Smooth muscle cell (in vitro differentiated cells): Measurements from ENCODE around the gene ANO3. TPM values are rescaled to one million over a fixed set of nuclear protein-coding genes. Genes with fewer than 3 reads are reported as not detected.

ENCODE experiments used
- DNase-seq: peaks from one replicate; lab custom pipeline; 2025; ENCODE audit not compliant: unreplicated experiment; lab: John Stamatoyannopoulos, UW
- H2AFZ ChIP-seq: fragments of 200-600 bp; sonication (generic); 2 replicates; pipeline ENCODE4 v1.6.0; 2016; ENCODE audit warnings: antibody characterized with exemption, low read depth, mild to moderate bottlenecking
- H3F3A ChIP-seq: fragments of 200-600 bp; sonication (generic); 2 replicates; pipeline ENCODE4 v1.6.0; 2017; ENCODE audit warnings: antibody characterized with exemption, low read depth
- H3K27ac ChIP-seq: fragments of 200-600 bp; sonication (generic); 2 replicates; pipeline ENCODE4 v1.5.1; 2016; ENCODE audit warnings: low read depth, mild to moderate bottlenecking
- H3K27me3 ChIP-seq: fragments of 200-600 bp; sonication (generic); 2 replicates; pipeline ENCODE4 v1.6.1; 2016; ENCODE audit warnings: low read depth, mild to moderate bottlenecking
- H3K36me3 ChIP-seq: fragments of 200-600 bp; sonication (generic); 2 replicates; pipeline ENCODE4 v1.5.1; 2016; ENCODE audit warnings: low read depth
- H3K4me1 ChIP-seq: fragments of 200-600 bp; sonication (generic); 2 replicates; pipeline ENCODE4 v1.5.1; 2016; ENCODE audit warnings: low read depth
- H3K4me2 ChIP-seq: fragments of 200-600 bp; sonication (generic); 2 replicates; pipeline ENCODE4 v1.6.0; 2016; ENCODE audit warnings: mild to moderate bottlenecking
- H3K4me3 ChIP-seq: fragments of 200-600 bp; sonication (generic); 2 replicates; pipeline ENCODE4 v1.5.1; 2016; ENCODE audit warnings: mild to moderate bottlenecking
- H3K79me2 ChIP-seq: fragments of 200-600 bp; sonication (generic); 2 replicates; pipeline ENCODE4 v1.6.0; 2016; ENCODE audit warnings: low read depth, mild to moderate bottlenecking
- H3K9ac ChIP-seq: fragments of 200-600 bp; sonication (generic); 2 replicates; pipeline ENCODE4 v1.6.0; 2016; ENCODE audit warnings: low read depth
- H3K9me3 ChIP-seq: fragments of 200-600 bp; sonication (generic); replicated peaks from 2 replicates; pipeline ENCODE4 v1.5.1; 2016; ENCODE audit warnings: low read depth
- H4K20me1 ChIP-seq: fragments of 200-600 bp; sonication (generic); 2 replicates; pipeline ENCODE4 v1.6.0; 2016; ENCODE audit warnings: low read depth
- CTCF ChIP-seq: fragments of 200-600 bp; sonication (generic); IDR thresholded peaks from 2 replicates; pipeline ENCODE4 v1.5.1; 2017; ENCODE audit warnings: borderline replicate concordance, mild to moderate bottlenecking, antibody characterized with exemption; ENCODE audit not compliant: insufficient read depth, poor library complexity, severe bottlenecking
- WGBS: methylation state at CpG from one replicate; pipeline ENCODE4 v1.1.7; 2016; ENCODE audit warnings: low lambda C conversion rate; 5-methylcytosine and 5-hydroxymethylcytosine counted together
- polyA plus RNA-seq: library from polyadenylated mRNA; unstranded; fragments of >200 nt; fragmentation: Nextera tagmentation; extraction: Ambion mirVana; gene quantifications from 2 replicates; pipeline ENCODE4 v1.2.1, GENCODE V29; 2016
- total RNA-seq: library from RNA; depleted of rRNA; stranded (reverse); fragments of >200 nt; gene quantifications from 2 replicates; pipeline ENCODE4 v1.2.3, GENCODE V29; 2014

ANO3 gene
- total and polyA plus RNA-seq, 2 experiments from 2014 or later, result 0.13 TPM; not detected in 1

DNA sequence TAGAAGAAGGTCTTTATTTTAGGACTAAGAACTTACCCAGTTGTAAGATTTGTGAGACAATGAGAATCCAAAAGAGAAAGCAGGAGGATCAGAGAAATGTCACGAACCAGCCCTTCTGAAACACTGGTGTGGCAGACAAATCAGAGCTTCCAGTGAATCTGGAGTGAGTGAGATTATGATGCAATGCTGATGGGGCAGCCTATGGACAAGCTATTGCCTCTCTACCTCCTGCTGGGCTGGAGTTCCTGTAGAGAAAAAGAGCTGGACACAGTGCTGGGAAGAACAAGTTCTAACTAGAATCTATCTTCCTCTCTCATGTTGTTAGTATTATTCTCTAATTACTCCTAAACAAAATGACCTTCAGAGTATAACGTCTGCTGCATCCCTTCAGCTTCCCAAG lies 12.0 kb upstream of the ANO3 start:
- 51% methylated on average over 2 of the region's 2 CpGs for WGBS
- no peak for DNase-seq
- no peak for TF ChIP-seq CTCF
- Histone ChIP-seq H3K27me3 (peaks cover 1% of the 10 kb centered on the region), H3K36me3 (no peaks in the 10 kb centered on the region), H3K27ac (no peak overlapping the region), H3K9me3 (no peaks in the 10 kb centered on the region), H3F3A (no peaks in the 10 kb centered on the region), H3K79me2 (no peaks in the 10 kb centered on the region), H3K4me3 (no peak overlapping the region), H2AFZ (peak overlapping the region; percentile 54), H3K9ac (no peak overlapping the region), H4K20me1 (no peaks in the 10 kb centered on the region), H3K4me1 (no peaks in the 10 kb centered on the region), H3K4me2 (no peak overlapping the region)

- Histone ChIP-seq H3K36me3 (no peaks in the 10 kb centered on the region), H3F3A (no peaks in the 10 kb centered on the region), H3K4me2 (no peak overlapping the region), H3K9me3 (no peaks in the 10 kb centered on the region), H3K27me3 (peaks cover 3% of the 10 kb centered on the region), H2AFZ (no peak overlapping the region), H4K20me1 (no peaks in the 10 kb centered on the region), H3K4me1 (no peaks in the 10 kb centered on the region), H3K9ac (no peak overlapping the region), H3K79me2 (no peaks in the 10 kb centered on the region), H3K27ac (no peak overlapping the region), H3K4me3 (no peak overlapping the region)
- no peak for TF ChIP-seq CTCF
- DNase-seq, result no peak
These were observed 10.4 kb upstream of the ANO3 start for GRCh38 chr11:26321516-26321915.

- Histone ChIP-seq H2AFZ (no peak overlapping the region), H3K4me1 (no peaks in the 10 kb centered on the region), H4K20me1 (no peaks in the 10 kb centered on the region), H3K9me3 (no peaks in the 10 kb centered on the region), H3K4me2 (no peak overlapping the region), H3F3A (no peaks in the 10 kb centered on the region), H3K4me3 (no peak overlapping the region), H3K36me3 (no peaks in the 10 kb centered on the region), H3K27me3 (peaks cover 6% of the 10 kb centered on the region), H3K9ac (no peak overlapping the region), H3K27ac (no peak overlapping the region), H3K79me2 (no peaks in the 10 kb centered on the region)
- DNase-seq, result no peak
- no peak for TF ChIP-seq CTCF
- 100% methylated on average over 1 of the region's 1 CpG for WGBS
These were observed 9.4 kb upstream of the ANO3 start for GRCh38 chr11:26322335-26323067.

DNA sequence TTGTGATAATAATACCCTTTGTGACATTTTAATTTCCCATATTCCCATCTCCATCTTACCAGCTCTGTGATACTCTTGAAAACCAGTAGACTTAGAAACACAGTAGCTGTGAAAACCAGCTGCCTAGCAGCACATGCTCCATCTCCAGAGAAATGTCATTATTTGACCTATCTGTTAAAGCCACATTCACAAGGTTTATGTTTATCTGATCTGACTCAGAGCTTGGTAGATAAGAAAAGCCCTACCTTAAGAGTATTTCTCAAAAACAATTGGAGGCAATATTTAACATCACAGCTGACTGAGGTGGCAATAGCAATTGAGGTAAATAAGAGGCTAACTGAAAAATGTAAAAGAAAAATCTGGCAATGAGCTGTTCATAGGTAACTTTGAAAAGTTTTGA lies 8.1 kb upstream of the ANO3 start:
- H3K27ac ChIP-seq, result no peak overlapping the region
- H3K79me2 ChIP-seq, result no peaks in the 10 kb centered on the region
- H3K36me3 ChIP-seq, result no peaks in the 10 kb centered on the region
- H3K27me3 ChIP-seq, result peaks cover 18% of the 10 kb centered on the region
- H3F3A ChIP-seq, result no peaks in the 10 kb centered on the region
- H2AFZ ChIP-seq, result no peak overlapping the region
- no peaks in the 10 kb centered on the region for H3K9me3 ChIP-seq
- no peaks in the 10 kb centered on the region for H4K20me1 ChIP-seq
- TF ChIP-seq CTCF, result no peak
- no peak overlapping the region for H3K4me3 ChIP-seq
- no peak overlapping the region for H3K4me2 ChIP-seq
- H3K4me1 ChIP-seq, result peaks cover 6% of the 10 kb centered on the region
- DNase-seq, result no peak
- no peak overlapping the region for H3K9ac ChIP-seq
